ENCODE results near the gene ARG2. TPM values are rescaled to one million over a fixed set of nuclear protein-coding genes. Genes with fewer than 3 reads are reported as not detected.

Gene ARG2
- total and polyA plus RNA-seq, 2 donors (not counting 1 experiment from before 2014, with no cell fraction given), result 0.33 to 1.8 TPM

DNA sequence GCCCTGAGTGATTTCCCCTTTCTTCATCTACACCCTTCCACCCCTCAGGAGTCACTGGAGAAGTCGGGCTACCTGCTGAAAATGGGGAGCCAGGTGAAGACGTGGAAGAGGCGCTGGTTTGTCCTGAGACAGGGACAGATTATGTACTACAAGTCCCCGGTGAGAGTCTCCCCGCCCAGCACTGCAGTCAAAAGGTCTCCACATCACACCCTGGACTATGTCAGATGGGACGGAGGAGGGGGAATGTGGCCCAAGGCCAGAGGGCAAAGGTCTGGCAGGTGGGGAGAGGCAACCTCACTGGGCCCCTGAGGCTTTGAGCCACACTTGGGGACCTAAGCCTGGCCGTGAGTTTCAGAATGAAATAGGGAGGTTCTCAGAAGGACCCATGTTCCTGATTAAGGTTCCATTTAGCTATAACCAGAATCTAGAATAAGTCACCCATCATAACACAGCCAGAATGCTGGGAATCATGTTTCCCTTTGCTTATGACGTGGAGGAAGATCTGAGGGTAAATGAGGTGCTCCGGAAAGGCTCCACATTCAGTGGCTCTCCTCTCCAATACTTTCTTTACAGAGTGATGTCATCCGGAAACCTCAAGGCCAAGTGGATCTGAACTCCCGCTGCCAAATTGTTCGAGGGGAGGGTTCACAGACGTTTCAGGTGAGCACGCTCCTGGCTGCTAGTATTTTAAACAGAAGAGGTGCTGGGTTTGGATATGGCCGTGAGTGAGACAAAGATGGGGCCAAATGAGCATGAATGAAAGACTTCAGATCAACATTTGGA is 46.3 kb upstream of the ARG2 start:
- H3K4me2 ChIP-seq (replicated peaks; ENCODE audit: low read depth, low read length, poor library complexity, severe bottlenecking), result no peak overlapping the region
- no peaks in the 10 kb centered on the region for H3K9me3 Mint-ChIP-seq (ENCODE audit: insufficient read depth)
- TF ChIP-seq EZH2 (IDR thresholded peaks at IDR 0.05; ENCODE audit: borderline replicate concordance, insufficient read depth, low read depth, low read length, poor library complexity, severe bottlenecking), result no peak
- TF ChIP-seq, protein P1, sequence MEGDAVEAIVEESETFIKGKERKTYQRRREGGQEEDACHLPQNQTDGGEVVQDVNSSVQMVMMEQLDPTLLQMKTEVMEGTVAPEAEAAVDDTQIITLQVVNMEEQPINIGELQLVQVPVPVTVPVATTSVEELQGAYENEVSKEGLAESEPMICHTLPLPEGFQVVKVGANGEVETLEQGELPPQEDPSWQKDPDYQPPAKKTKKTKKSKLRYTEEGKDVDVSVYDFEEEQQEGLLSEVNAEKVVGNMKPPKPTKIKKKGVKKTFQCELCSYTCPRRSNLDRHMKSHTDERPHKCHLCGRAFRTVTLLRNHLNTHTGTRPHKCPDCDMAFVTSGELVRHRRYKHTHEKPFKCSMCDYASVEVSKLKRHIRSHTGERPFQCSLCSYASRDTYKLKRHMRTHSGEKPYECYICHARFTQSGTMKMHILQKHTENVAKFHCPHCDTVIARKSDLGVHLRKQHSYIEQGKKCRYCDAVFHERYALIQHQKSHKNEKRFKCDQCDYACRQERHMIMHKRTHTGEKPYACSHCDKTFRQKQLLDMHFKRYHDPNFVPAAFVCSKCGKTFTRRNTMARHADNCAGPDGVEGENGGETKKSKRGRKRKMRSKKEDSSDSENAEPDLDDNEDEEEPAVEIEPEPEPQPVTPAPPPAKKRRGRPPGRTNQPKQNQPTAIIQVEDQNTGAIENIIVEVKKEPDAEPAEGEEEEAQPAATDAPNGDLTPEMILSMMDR (IDR thresholded peaks at IDR 0.05), result no peak
- no peaks in the 10 kb centered on the region for H3K79me2 ChIP-seq (ENCODE audit: control insufficient read depth, insufficient read depth, low read length)
- intact Hi-C loops (cut with micrococcal nuclease), result no loop called here
- CTCF ChIA-PET, result interaction anchor here (1.3 to 24.8 kb wide), 7 partner anchors 9 to 148 kb away, joined by 3 to 863 read pairs (median 27); no protein-coding TSS in a partner anchor
- DNase-seq, result no peak
- POLR2A ChIA-PET, result no interaction called here
- no peaks in the 10 kb centered on the region for H3K27me3 ChIP-seq (replicated peaks in 1 of 4; ENCODE audit: control extremely low read depth in 1 of 4, control insufficient read depth in 3 of 4, insufficient read depth in 4 of 4, low read length in 3 of 4)
- H2AFZ ChIP-seq (ENCODE audit: insufficient read depth, low read depth, low read length, poor library complexity, severe bottlenecking), result no peak overlapping the region
- no peaks in the 10 kb centered on the region for H3K36me3 ChIP-seq (replicated peaks in 1 of 2; ENCODE audit: control extremely low read depth in 1 of 2, control insufficient read depth in 1 of 2, extremely low read depth in 1 of 2, insufficient read depth in 2 of 2, low read length in 1 of 2)
- 93% methylated on average over 6 of the region's 15 CpGs for WGBS (ENCODE audit: insufficient coverage)
- no peak for ATAC-seq (ENCODE audit: low read depth)
- no peaks in the 10 kb centered on the region for H3K9me3 ChIP-seq (ENCODE audit: control extremely low read depth in 1 of 3, control insufficient read depth in 2 of 3, insufficient read depth in 1 of 3, low read length in 2 of 3)
- H3K27ac Mint-ChIP-seq, result no peak overlapping the region
- H3K4me3 ChIP-seq (ENCODE audit: control extremely low read depth in 1 of 5, extremely low read depth in 1 of 5, insufficient read depth in 1 of 5, low read depth in 2 of 5, low read length in 4 of 5), result no peak overlapping the region
- no peaks in the 10 kb centered on the region for H3K4me1 Mint-ChIP-seq
- no peak overlapping the region for H3K9ac ChIP-seq (ENCODE audit: low read length)
- H3K27me3 Mint-ChIP-seq, result peaks cover 5% of the 10 kb centered on the region
- H4K20me1 ChIP-seq (ENCODE audit: control insufficient read depth, insufficient read depth, low read length, poor library complexity, severe bottlenecking), result no peaks in the 10 kb centered on the region
- H3K4me3 Mint-ChIP-seq, result no peak overlapping the region
- no peaks in the 10 kb centered on the region for H3K4me1 ChIP-seq (ENCODE audit: control insufficient read depth in 2 of 2, insufficient read depth in 2 of 2, low read length in 2 of 2)
- no peak overlapping the region for H3K27ac ChIP-seq (ENCODE audit: low read length in 2 of 2)

DNA sequence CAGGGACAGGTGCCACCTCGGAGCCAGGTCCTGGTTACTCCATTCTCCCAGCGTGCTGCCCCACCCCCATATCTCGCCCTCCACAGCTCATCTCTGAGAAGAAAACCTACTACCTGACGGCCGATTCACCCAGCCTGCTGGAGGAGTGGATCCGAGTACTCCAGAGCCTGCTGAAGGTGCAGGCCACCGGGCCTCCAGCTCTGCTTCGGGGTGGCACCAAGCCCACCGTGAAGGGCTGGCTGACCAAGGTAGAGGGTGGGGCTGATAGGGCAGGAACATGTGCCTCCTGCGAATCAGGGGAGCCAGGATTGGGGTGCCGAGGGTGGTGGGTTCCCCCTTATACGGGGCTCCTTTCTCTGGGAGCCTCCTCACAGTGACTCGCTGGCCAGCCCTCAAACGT is 45.6 kb upstream of the ARG2 start:
- POLR2A ChIA-PET, result no interaction called here
- no peak overlapping the region for H3K27ac Mint-ChIP-seq
- ATAC-seq (ENCODE audit: low read depth), result no peak
- TF ChIP-seq, protein P1 (IDR thresholded peaks at IDR 0.05), result no peak
- TF ChIP-seq EZH2 (IDR thresholded peaks at IDR 0.05; ENCODE audit: borderline replicate concordance, insufficient read depth, low read depth, low read length, poor library complexity, severe bottlenecking), result no peak
- WGBS (ENCODE audit: insufficient coverage), result 76% methylated on average over 14 of the region's 14 CpGs
- CTCF ChIA-PET, result interaction anchor here (1.2 to 24.8 kb wide), 2 partner anchors 48 to 149 kb away, joined by 3 to 863 read pairs; no protein-coding TSS in a partner anchor
- H3K4me1 Mint-ChIP-seq, result no peaks in the 10 kb centered on the region
- Histone ChIP-seq H3K27me3 (replicated peaks in 1 of 4; ENCODE audit: control extremely low read depth in 1 of 4, control insufficient read depth in 3 of 4, insufficient read depth in 4 of 4, low read length in 3 of 4) (no peaks in the 10 kb centered on the region), H3K36me3 (replicated peaks in 1 of 2; ENCODE audit: control extremely low read depth in 1 of 2, control insufficient read depth in 1 of 2, extremely low read depth in 1 of 2, insufficient read depth in 2 of 2, low read length in 1 of 2) (no peaks in the 10 kb centered on the region), H3K4me3 (ENCODE audit: control extremely low read depth in 1 of 5, extremely low read depth in 1 of 5, insufficient read depth in 1 of 5, low read depth in 2 of 5, low read length in 4 of 5) (no peak overlapping the region), H3K4me1 (ENCODE audit: control insufficient read depth in 2 of 2, insufficient read depth in 2 of 2, low read length in 2 of 2) (no peaks in the 10 kb centered on the region), H3K27ac (ENCODE audit: low read length in 2 of 2) (no peak overlapping the region), H3K79me2 (ENCODE audit: control insufficient read depth, insufficient read depth, low read length) (no peaks in the 10 kb centered on the region), H3K4me2 (replicated peaks; ENCODE audit: low read depth, low read length, poor library complexity, severe bottlenecking) (no peak overlapping the region), H3K9ac (ENCODE audit: low read length) (no peak overlapping the region), H2AFZ (ENCODE audit: insufficient read depth, low read depth, low read length, poor library complexity, severe bottlenecking) (no peak overlapping the region), H3K9me3 (ENCODE audit: control extremely low read depth in 1 of 3, control insufficient read depth in 2 of 3, insufficient read depth in 1 of 3, low read length in 2 of 3) (no peaks in the 10 kb centered on the region), H4K20me1 (ENCODE audit: control insufficient read depth, insufficient read depth, low read length, poor library complexity, severe bottlenecking) (no peaks in the 10 kb centered on the region)
- peaks cover 5% of the 10 kb centered on the region for H3K27me3 Mint-ChIP-seq
- DNase-seq, result no peak
- intact Hi-C loops (cut with micrococcal nuclease), result no loop called here
- no peak overlapping the region for H3K4me3 Mint-ChIP-seq
- H3K9me3 Mint-ChIP-seq (ENCODE audit: insufficient read depth), result no peaks in the 10 kb centered on the region

Data from B cell (primary cell).